ENCODE measurements around the gene RASSF3.
A peak's percentile ranks its signal among the peaks of the same experiment; 100 is the strongest.
"Not testable (repeated sequence)": the region's sequence is repeated elsewhere in the genome, so short reads cannot be mapped to it uniquely, and the experiment has no call there.

The RASSF3 gene, protein sequence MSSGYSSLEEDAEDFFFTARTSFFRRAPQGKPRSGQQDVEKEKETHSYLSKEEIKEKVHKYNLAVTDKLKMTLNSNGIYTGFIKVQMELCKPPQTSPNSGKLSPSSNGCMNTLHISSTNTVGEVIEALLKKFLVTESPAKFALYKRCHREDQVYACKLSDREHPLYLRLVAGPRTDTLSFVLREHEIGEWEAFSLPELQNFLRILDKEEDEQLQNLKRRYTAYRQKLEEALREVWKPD
- total RNA-seq, result 159 reads per million, percentile 90 among the genes with 10 or more reads in this experiment

- DNase-seq, result peak; percentile 69
Measured at GRCh38 chr12:64610079-64610659, at the start of gene RASSF3. Gene RASSF3 (plus strand): TSS chr12:64610495. CDS start chr12:64610633, 138 bp downstream.

DNA sequence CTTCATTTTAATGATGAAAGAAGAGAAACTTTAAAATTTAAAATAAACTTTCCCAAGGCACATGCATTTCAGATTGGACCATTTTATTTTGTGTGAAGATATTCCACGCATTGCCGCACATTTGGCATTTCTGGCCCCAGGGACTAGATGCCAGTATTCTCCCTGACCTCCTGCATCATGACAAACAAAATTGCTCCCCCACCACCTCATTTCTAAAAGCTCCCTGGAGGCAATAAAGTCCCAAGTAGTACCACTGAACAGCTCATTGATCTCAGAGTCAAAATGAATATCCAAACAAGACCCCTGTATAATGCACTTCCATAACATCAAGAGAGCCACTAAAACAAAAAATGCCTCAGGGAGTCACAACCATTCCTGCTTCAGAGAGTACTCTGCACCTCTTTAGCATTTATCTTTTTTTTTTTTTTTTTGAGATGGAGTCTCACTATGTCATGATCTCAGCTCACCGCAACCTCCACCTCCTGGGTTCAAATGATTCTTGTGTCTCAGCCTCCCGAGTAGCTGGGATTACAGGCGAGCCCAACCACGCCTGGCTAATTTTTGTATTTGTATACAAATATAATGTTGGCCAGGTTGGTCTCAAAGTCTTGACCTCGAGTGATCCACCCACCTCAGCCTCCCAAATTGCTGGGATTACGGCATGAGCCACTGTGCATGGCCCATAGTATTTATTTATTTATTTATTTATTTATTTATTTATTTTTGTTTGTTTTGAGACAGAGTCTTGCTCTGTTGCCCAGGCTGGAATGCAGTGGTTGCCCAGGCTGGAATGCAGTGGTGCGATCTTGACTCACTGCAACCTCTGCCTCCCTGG is 48.8 kb upstream of the RASSF3 start:
- DNase-seq, result no peak

GRCh38 chr12:64566122-64566521 is 44.2 kb upstream of the RASSF3 start:
- no peak for DNase-seq

GRCh38 chr12:64566831-64567517 is 43.3 kb upstream of the RASSF3 start:
- DNase-seq, result no peak

DNA sequence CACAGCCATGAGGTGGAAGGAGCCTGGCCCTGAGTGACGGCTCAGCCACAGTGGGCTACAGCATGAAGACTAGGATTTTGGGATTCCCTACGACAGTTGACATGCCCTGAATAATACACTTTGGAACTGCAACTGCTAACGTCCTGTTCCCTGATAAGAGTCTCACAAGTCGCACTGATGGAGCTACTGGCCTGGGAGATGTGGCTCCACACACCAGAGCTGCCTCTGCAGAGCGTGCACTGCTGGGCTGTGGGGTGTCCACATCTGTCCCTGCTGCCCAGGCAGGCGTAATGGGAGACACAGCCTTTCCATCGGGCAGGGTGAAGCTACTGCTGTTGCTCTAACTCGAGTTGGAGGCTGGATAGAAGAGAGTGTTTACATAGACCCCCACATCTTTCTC is 42.7 kb upstream of the RASSF3 start:
- DNase-seq, result no peak

- DNase-seq, result no peak
Measured at GRCh38 chr12:64568298-64568697, 42.0 kb upstream of the RASSF3 start.

DNA sequence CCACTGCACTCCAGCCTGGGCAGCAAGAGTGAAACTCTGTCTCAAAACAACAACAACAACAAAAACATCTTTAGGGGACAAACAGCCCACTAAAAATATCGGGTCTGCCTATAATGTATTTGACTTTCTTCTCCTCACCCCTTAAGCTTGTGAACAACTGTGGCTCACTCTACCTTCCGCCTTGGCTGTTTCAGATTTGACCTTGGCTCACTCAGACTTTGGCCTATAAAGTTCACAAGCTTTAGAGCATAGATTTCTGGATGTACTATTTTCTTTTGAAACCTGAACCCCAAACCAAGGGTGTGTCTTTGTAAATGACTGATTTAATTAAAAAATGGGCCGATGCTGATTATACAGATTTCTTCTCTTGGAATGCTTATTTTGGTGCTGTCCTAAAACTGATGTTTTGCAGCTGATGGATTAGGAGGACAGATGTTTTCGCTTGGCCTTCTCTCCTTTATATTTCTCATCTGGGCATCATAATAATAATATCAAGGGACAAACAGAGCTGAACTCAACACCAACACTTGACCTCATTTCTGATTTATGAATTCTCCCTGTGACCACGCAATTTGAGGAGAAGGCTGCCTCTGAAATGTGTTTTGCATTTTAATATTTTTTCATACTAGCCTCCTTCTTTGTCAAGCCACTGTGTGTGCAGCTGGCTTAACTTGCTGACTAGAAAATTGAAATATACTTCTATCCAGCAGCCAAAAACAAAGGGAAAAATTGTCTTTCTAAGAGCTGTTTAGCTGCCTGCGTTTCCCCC is 40.2 kb upstream of the RASSF3 start:
- no peak for DNase-seq

- DNase-seq, result no peak
Measured at GRCh38 chr12:64571411-64571810, 38.9 kb upstream of the RASSF3 start.

DNA sequence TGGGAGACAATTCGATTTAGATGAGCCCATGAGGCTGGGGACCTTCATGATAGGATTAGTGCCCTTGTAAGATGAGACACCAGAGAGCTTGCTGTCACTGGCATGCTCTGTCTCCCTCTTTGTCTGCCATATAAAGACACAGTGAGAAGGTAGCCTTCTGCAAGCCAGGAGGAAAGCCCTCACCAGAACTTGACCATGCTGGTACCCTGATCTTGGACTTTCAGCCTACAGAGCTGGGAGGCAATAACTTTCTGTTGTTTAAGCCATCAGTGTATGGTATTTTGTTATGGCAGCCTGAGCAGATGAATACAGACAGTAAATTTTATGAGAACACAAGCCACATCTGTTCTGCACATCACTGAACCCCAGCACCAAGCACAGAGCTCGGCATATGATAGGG is 38.1 kb upstream of the RASSF3 start:
- no peak for DNase-seq

- DNase-seq, result no peak
Measured at GRCh38 chr12:64574837-64575236, 35.5 kb upstream of the RASSF3 start.

DNA sequence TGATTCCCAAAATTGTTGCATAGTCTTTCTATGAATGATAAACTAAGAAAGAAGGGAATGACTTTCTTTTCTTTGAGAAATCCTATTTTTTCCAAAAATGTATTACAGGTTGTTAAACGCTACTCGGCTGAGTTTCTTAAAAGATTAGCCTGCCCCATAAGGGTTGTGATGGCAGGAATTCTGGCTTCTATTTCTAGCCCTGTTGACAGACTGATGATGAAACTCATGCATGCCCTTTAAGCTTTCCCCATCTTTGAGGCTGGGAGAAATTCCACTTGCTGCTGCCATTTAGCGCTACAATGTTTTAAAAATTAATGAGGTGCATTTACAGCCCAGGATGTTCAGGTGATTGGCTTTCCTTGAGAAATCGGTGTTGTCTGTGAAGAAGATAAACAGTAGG is 33.2 kb upstream of the RASSF3 start:
- no peak for DNase-seq

DNA sequence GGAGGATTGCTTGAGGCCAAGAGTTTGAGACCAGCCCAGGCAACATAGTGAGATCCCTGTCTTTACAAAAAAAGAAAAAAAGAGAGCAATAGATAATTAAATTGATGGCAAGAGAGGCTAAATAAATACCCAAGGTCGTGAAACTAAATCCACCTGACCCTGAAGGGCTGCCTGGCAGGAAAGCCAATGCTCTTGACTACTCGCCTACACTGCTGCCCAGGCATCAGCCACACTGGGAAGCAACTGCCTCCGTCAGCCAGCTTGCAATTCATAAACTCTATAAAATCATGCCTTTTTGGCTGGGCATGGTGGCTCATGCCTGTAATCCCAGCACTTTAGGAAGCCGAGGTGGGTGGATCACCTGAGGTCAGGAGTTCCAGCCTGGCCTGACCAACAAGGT is 31.7 kb upstream of the RASSF3 start:
- no peak for DNase-seq

DNA sequence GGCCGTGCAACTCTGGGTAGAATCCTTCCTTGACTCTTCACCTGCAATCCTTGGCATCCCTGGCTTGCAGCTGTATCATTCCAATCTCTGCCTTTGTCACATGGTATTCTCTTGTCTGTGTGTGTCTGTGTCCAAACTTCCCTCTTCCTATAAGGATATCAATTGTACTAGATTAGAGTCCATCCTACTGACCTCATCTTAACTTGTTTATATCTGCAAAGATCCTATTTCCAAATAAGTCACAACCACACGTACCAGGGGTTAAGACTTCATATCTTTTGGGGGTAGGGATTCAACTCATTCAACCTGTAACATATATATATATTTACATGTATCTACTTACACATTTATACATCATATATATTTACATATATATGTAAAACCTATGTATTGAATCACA is 29.6 kb upstream of the RASSF3 start:
- DNase-seq, result no peak

DNA sequence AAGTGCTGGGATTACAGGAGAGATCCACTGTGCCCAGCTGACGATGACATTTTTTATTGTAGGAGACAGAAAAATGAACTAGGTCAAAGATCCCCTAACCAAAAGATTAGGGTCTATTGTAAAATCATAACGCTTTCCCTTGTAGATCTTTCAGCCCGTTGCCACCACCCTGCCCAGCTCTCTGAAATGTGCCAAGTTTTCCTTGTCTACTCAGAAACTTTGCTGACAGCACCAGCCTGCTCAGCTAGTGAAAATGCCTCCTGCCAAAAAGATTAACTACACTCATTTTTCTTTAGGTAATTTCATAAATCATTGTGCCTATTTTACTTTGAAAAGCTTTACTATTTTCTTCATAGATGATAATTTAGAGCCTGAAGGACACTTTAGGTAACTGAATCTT is 28.2 kb upstream of the RASSF3 start:
- DNase-seq, result no peak

- DNase-seq, result no peak
Measured at GRCh38 chr12:64582862-64583261, 27.4 kb upstream of the RASSF3 start.

GRCh38 chr12:64583395-64583770 is 26.9 kb upstream of the RASSF3 start:
- DNase-seq, result not testable (repeated sequence)

GRCh38 chr12:64583771-64584421 is 26.4 kb upstream of the RASSF3 start:
- DNase-seq, result no peak

DNA sequence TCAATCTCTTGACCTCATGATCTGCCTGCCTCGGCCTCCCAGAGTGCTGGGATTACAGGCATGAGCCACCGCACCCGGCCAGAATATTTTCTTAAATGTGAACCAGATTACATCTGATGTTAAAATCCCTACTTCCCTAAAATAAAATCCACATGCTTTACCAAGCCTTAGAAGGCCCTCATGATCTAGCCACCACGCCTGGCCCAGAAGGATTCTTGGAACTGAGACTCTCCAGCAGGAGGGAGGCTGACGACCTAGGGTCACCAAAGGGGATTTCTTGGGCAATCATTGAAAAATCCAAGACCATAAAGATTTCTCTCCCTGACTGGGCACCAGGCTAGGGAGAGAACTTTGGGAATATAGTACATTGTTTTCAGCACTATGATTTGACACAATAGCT is 25.2 kb upstream of the RASSF3 start:
- DNase-seq, result no peak

DNA sequence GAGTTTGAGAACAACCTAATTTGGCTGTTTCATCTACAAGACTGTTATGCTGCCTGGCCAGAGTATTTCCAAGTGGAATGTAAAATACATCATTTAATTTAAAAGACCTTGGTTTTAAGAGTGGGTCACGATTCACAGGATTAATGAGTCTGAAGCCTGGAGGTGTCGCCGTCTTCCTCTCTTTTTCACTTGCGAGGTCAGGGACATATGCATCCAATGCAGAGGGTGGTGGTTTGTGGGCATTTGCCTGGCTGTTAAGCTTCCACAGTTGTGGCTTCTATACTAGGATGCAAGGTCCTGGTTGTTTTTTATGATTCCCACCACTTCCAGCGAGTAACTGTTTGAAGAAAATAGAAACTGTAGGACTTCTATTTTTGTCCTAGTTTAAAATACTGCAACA is 22.8 kb upstream of the RASSF3 start:
- no peak for DNase-seq

GRCh38 chr12:64590183-64590582 is 20.1 kb upstream of the RASSF3 start:
- no peak for DNase-seq

GRCh38 chr12:64595863-64596793 is 14.2 kb upstream of the RASSF3 start:
- DNase-seq, result no peak
